Measurements from ENCODE around the gene PPARG.

The PPARG gene

DNA sequence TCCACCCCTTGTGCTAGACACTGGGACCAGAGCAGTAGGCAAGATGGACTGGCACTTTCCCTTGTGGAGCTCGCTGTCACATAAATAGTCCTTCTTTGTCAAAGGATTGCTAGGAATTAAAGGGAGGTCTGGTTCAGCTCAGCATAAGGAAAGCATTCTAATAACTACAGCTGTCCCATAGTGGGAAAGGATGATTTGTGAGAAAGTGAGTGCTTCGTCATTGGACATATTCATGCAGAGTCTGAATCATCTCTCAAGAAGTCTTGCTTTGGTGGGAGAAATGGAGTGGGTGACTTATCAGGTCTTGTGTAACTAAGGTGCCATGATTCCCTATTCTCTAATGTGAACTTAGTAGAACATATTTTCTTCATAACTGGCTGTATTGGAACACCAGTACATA lies 14.7 kb downstream of the PPARG start:
- Histone ChIP-seq H3K4me2 (ENCODE audit: low read depth, low read length) (no peak overlapping the region), H3F3A (ENCODE audit: insufficient read depth, low read length) (no peaks in the 10 kb centered on the region), H3K9me2 (replicated peaks; ENCODE audit: insufficient read depth, low read length) (no peaks in the 10 kb centered on the region), H3K79me2 (ENCODE audit: low read length) (no peaks in the 10 kb centered on the region), H3K4me1 (ENCODE audit: low read length) (no peaks in the 10 kb centered on the region), H3K9ac (ENCODE audit: low read length) (no peak overlapping the region), H3K36me3 (replicated peaks; ENCODE audit: insufficient read depth, low read length) (no peaks in the 10 kb centered on the region), H3K9me3 (replicated peaks; ENCODE audit: insufficient read depth, low read length) (no peaks in the 10 kb centered on the region), H3K4me3 (ENCODE audit: low read length) (no peak overlapping the region), H2AFZ (ENCODE audit: low read length) (no peak overlapping the region), H4K20me1 (ENCODE audit: insufficient read depth, low read length) (no peaks in the 10 kb centered on the region), H3K27ac (ENCODE audit: low read length) (no peak overlapping the region), H3K27me3 (replicated peaks; ENCODE audit: insufficient read depth, low read length) (no peaks in the 10 kb centered on the region)
- no peak for DNase-seq
- TF ChIP-seq EZH2phosphoT487 (IDR thresholded peaks at IDR 0.05; ENCODE audit: low read length) (no peak), EZH2 (optimal IDR thresholded peaks at IDR 0.05; ENCODE audit: low read depth, low read length) (no peak)
- TF ChIP-seq, protein P1, sequence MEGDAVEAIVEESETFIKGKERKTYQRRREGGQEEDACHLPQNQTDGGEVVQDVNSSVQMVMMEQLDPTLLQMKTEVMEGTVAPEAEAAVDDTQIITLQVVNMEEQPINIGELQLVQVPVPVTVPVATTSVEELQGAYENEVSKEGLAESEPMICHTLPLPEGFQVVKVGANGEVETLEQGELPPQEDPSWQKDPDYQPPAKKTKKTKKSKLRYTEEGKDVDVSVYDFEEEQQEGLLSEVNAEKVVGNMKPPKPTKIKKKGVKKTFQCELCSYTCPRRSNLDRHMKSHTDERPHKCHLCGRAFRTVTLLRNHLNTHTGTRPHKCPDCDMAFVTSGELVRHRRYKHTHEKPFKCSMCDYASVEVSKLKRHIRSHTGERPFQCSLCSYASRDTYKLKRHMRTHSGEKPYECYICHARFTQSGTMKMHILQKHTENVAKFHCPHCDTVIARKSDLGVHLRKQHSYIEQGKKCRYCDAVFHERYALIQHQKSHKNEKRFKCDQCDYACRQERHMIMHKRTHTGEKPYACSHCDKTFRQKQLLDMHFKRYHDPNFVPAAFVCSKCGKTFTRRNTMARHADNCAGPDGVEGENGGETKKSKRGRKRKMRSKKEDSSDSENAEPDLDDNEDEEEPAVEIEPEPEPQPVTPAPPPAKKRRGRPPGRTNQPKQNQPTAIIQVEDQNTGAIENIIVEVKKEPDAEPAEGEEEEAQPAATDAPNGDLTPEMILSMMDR (IDR thresholded peaks at IDR 0.05; ENCODE audit: low read length), result no peak

DNA sequence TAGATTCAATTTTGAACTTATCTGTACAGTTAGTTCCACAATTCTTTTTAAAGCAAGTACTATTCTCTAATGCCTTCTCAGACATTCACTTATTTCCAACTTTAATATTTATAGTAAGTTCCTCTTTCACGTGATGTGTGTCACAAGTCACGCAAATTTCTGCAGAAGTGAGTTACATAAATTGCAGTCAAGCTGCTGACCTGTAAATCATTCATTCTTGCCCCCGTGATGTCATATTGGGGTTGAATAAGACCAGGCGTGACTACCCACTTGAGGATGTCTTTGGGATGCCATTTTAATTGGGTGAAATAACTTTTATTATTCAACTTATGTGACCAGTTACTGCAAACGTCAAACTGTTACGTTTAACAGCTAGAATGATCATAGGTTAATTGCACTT lies 15.1 kb downstream of the PPARG start:
- Histone ChIP-seq H3K9ac (ENCODE audit: low read length) (no peak overlapping the region), H3K4me2 (ENCODE audit: low read depth, low read length) (no peak overlapping the region), H3K79me2 (ENCODE audit: low read length) (no peaks in the 10 kb centered on the region), H3K27ac (ENCODE audit: low read length) (no peak overlapping the region), H3K9me3 (replicated peaks; ENCODE audit: insufficient read depth, low read length) (no peaks in the 10 kb centered on the region), H2AFZ (ENCODE audit: low read length) (no peak overlapping the region), H3K9me2 (replicated peaks; ENCODE audit: insufficient read depth, low read length) (no peaks in the 10 kb centered on the region), H3F3A (ENCODE audit: insufficient read depth, low read length) (no peaks in the 10 kb centered on the region), H3K4me1 (ENCODE audit: low read length) (no peaks in the 10 kb centered on the region), H3K36me3 (replicated peaks; ENCODE audit: insufficient read depth, low read length) (no peaks in the 10 kb centered on the region), H3K4me3 (ENCODE audit: low read length) (no peak overlapping the region), H3K27me3 (replicated peaks; ENCODE audit: insufficient read depth, low read length) (no peaks in the 10 kb centered on the region), H4K20me1 (ENCODE audit: insufficient read depth, low read length) (no peaks in the 10 kb centered on the region)
- DNase-seq, result no peak
- no peak for TF ChIP-seq EZH2 (optimal IDR thresholded peaks at IDR 0.05; ENCODE audit: low read depth, low read length)
- TF ChIP-seq EZH2phosphoT487 (IDR thresholded peaks at IDR 0.05; ENCODE audit: low read length), result no peak
- TF ChIP-seq, protein P1 (IDR thresholded peaks at IDR 0.05; ENCODE audit: low read length), result no peak

DNA sequence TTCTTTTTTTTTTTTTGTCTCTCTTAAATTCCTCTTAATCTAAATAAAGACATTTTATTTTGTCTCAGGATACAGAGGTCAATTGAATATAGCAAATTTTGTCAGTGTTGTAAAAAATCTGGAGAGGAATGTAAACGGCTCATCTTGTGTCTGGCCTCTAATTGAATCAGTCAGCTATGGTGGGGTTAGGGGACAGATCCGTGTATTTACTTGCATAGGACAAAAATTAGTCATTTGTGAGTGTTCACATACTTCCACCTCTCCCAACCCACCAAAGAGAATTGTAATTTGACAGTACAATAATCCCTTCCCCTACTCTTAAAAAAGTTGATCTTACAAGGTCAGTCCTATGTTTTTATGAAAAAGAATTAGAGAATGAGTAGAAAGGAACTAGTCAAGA lies 18.3 kb downstream of the PPARG start:
- no peak overlapping the region for H3K9ac ChIP-seq (ENCODE audit: low read length)
- TF ChIP-seq EZH2phosphoT487 (IDR thresholded peaks at IDR 0.05; ENCODE audit: low read length) (no peak), EZH2 (optimal IDR thresholded peaks at IDR 0.05; ENCODE audit: low read depth, low read length) (no peak)
- H3K27ac ChIP-seq (ENCODE audit: low read length), result no peak overlapping the region

DNA sequence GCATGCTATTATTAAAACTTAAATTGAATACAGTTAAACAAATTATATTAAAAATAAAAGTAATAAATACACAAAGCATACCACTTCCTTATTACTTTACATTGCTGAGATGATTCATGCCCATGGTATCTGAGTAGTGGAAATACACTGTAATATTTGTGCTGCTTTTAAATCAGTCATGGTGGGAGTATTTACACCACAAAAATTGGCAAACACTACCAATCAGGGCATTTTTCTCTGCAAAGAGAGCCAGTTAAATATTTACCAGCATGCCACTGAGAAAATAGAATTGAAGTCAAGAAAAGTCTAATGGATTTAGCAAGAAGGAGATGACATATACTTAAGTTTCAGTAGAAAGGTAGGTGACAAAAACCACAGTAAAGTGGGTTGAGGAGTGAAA lies 19.6 kb downstream of the PPARG start:
- Histone ChIP-seq H3K36me3 (replicated peaks; ENCODE audit: insufficient read depth, low read length) (no peaks in the 10 kb centered on the region), H3K4me2 (ENCODE audit: low read depth, low read length) (no peak overlapping the region), H2AFZ (ENCODE audit: low read length) (no peak overlapping the region), H3K79me2 (ENCODE audit: low read length) (no peaks in the 10 kb centered on the region), H3K4me1 (ENCODE audit: low read length) (no peaks in the 10 kb centered on the region), H3K27me3 (replicated peaks; ENCODE audit: insufficient read depth, low read length) (no peaks in the 10 kb centered on the region), H3K27ac (ENCODE audit: low read length) (no peak overlapping the region), H3K9me2 (replicated peaks; ENCODE audit: insufficient read depth, low read length) (no peaks in the 10 kb centered on the region), H3K9me3 (replicated peaks; ENCODE audit: insufficient read depth, low read length) (no peaks in the 10 kb centered on the region), H3K4me3 (ENCODE audit: low read length) (no peak overlapping the region), H3F3A (ENCODE audit: insufficient read depth, low read length) (no peaks in the 10 kb centered on the region), H3K9ac (ENCODE audit: low read length) (no peak overlapping the region), H4K20me1 (ENCODE audit: insufficient read depth, low read length) (no peaks in the 10 kb centered on the region)
- TF ChIP-seq EZH2 (optimal IDR thresholded peaks at IDR 0.05; ENCODE audit: low read depth, low read length), result no peak
- no peak for TF ChIP-seq EZH2phosphoT487 (IDR thresholded peaks at IDR 0.05; ENCODE audit: low read length)
- TF ChIP-seq, protein P1 (IDR thresholded peaks at IDR 0.05; ENCODE audit: low read length), result no peak
- no peak for DNase-seq

More for the DNA sequence above, 18.3 kb downstream of the PPARG start:
- DNase-seq, result no peak
- Histone ChIP-seq H3K4me1 (ENCODE audit: low read length) (no peaks in the 10 kb centered on the region), H3F3A (ENCODE audit: insufficient read depth, low read length) (no peaks in the 10 kb centered on the region), H3K79me2 (ENCODE audit: low read length) (no peaks in the 10 kb centered on the region), H3K36me3 (replicated peaks; ENCODE audit: insufficient read depth, low read length) (no peaks in the 10 kb centered on the region), H3K4me3 (ENCODE audit: low read length) (no peak overlapping the region), H3K9me3 (replicated peaks; ENCODE audit: insufficient read depth, low read length) (no peaks in the 10 kb centered on the region), H4K20me1 (ENCODE audit: insufficient read depth, low read length) (no peaks in the 10 kb centered on the region), H3K4me2 (ENCODE audit: low read depth, low read length) (no peak overlapping the region), H3K27me3 (replicated peaks; ENCODE audit: insufficient read depth, low read length) (no peaks in the 10 kb centered on the region), H3K9me2 (replicated peaks; ENCODE audit: insufficient read depth, low read length) (no peaks in the 10 kb centered on the region), H2AFZ (ENCODE audit: low read length) (no peak overlapping the region)

Data from MM.1S (cell line).